ENCODE data around the gene TTLL11. TPM values are rescaled to one million over a fixed set of nuclear protein-coding genes. Genes with fewer than 3 reads are reported as not detected.

Gene TTLL11
- total RNA-seq, 2 donors from 2014 or later = 6.2 to 7.7 TPM

GRCh38 chr9:121930956-121931355 is 162.2 kb downstream of the TTLL11 start:
- no peak for ATAC-seq
- Mint-ChIP-seq H3K9me3 (no peaks in the 10 kb centered on the region), H3K27ac (no peak overlapping the region), H3K4me3 (no peak overlapping the region), H3K4me1 (ENCODE audit: low read depth in 2 of 2) (no peaks in the 10 kb centered on the region), H3K36me3 (no peaks in the 10 kb centered on the region), H3K27me3 (no peaks in the 10 kb centered on the region)
- DNase-seq (ENCODE audit: low spot score) = no peak

GRCh38 chr9:121929893-121930875 is 162.9 kb downstream of the TTLL11 start:
- no peaks in the 10 kb centered on the region for H3K36me3 Mint-ChIP-seq
- no peaks in the 10 kb centered on the region for H3K9me3 Mint-ChIP-seq
- no peak for DNase-seq (ENCODE audit: low spot score)
- no peaks in the 10 kb centered on the region for H3K4me1 Mint-ChIP-seq (ENCODE audit: low read depth in 2 of 2)
- H3K27me3 Mint-ChIP-seq = no peaks in the 10 kb centered on the region
- H3K4me3 Mint-ChIP-seq = no peak overlapping the region
- no peak for ATAC-seq
- no peak overlapping the region for H3K27ac Mint-ChIP-seq

GRCh38 chr9:121927636-121928035 is 165.5 kb downstream of the TTLL11 start:
- H3K9me3 Mint-ChIP-seq = no peaks in the 10 kb centered on the region
- no peak overlapping the region for H3K4me3 Mint-ChIP-seq
- H3K27ac Mint-ChIP-seq = no peak overlapping the region
- DNase-seq (ENCODE audit: low spot score) = no peak
- no peaks in the 10 kb centered on the region for H3K36me3 Mint-ChIP-seq
- ATAC-seq = no peak
- H3K27me3 Mint-ChIP-seq = no peaks in the 10 kb centered on the region
- H3K4me1 Mint-ChIP-seq (ENCODE audit: low read depth in 2 of 2) = no peaks in the 10 kb centered on the region

GRCh38 chr9:121927081-121927480 is 166.0 kb downstream of the TTLL11 start:
- DNase-seq (ENCODE audit: low spot score) (no peak), ATAC-seq (no peak)
- no peak overlapping the region for H3K4me3 Mint-ChIP-seq
- no peaks in the 10 kb centered on the region for H3K4me1 Mint-ChIP-seq (ENCODE audit: low read depth in 2 of 2)
- H3K27ac Mint-ChIP-seq = no peak overlapping the region
- no peaks in the 10 kb centered on the region for H3K36me3 Mint-ChIP-seq
- H3K27me3 Mint-ChIP-seq = no peaks in the 10 kb centered on the region
- no peaks in the 10 kb centered on the region for H3K9me3 Mint-ChIP-seq

GRCh38 chr9:121926351-121926801 is 166.7 kb downstream of the TTLL11 start:
- H3K9me3 Mint-ChIP-seq = no peaks in the 10 kb centered on the region
- H3K36me3 Mint-ChIP-seq = no peaks in the 10 kb centered on the region

GRCh38 chr9:121925935-121926334 is 167.2 kb downstream of the TTLL11 start:
- Mint-ChIP-seq H3K36me3 (no peaks in the 10 kb centered on the region), H3K4me1 (ENCODE audit: low read depth in 2 of 2) (no peaks in the 10 kb centered on the region), H3K27me3 (no peaks in the 10 kb centered on the region), H3K27ac (no peak overlapping the region), H3K4me3 (no peak overlapping the region), H3K9me3 (no peaks in the 10 kb centered on the region)
- DNase-seq (ENCODE audit: low spot score) = no peak
- no peak for ATAC-seq

More at GRCh38 chr9:121926351-121926801, 166.7 kb downstream of the TTLL11 start:
- Mint-ChIP-seq H3K4me1 (ENCODE audit: low read depth in 2 of 2) (no peaks in the 10 kb centered on the region), H3K4me3 (no peak overlapping the region), H3K27ac (no peak overlapping the region), H3K27me3 (no peaks in the 10 kb centered on the region)
- DNase-seq (ENCODE audit: low spot score) (no peak), ATAC-seq (peak in 1 of 2 donors; percentile 38)

- no peaks in the 10 kb centered on the region for H3K9me3 Mint-ChIP-seq
These were observed 168.4 kb downstream of the TTLL11 start for GRCh38 chr9:121924700-121925099.

GRCh38 chr9:121921444-121921843 is 171.7 kb downstream of the TTLL11 start:
- Mint-ChIP-seq H3K27me3 (no peaks in the 10 kb centered on the region), H3K4me1 (ENCODE audit: low read depth in 2 of 2) (no peaks in the 10 kb centered on the region), H3K4me3 (no peak overlapping the region), H3K9me3 (no peaks in the 10 kb centered on the region), H3K36me3 (no peaks in the 10 kb centered on the region), H3K27ac (no peak overlapping the region)
- no peak for DNase-seq (ENCODE audit: low spot score)
- ATAC-seq = no peak

More at GRCh38 chr9:121924700-121925099, 168.4 kb downstream of the TTLL11 start:
- no peaks in the 10 kb centered on the region for H3K4me1 Mint-ChIP-seq (ENCODE audit: low read depth in 2 of 2)
- H3K27ac Mint-ChIP-seq = no peak overlapping the region
- H3K4me3 Mint-ChIP-seq = no peak overlapping the region
- DNase-seq (ENCODE audit: low spot score) (no peak), ATAC-seq (no peak)
- H3K36me3 Mint-ChIP-seq = no peaks in the 10 kb centered on the region
- H3K27me3 Mint-ChIP-seq = no peaks in the 10 kb centered on the region

GRCh38 chr9:121917375-121918335 is 175.5 kb downstream of the TTLL11 start:
- H3K4me3 Mint-ChIP-seq = no peak overlapping the region
- no peak for ATAC-seq
- no peaks in the 10 kb centered on the region for H3K27me3 Mint-ChIP-seq

GRCh38 chr9:121915304-121915625 is 177.8 kb downstream of the TTLL11 start:
- H3K4me3 Mint-ChIP-seq = no peak overlapping the region
- no peaks in the 10 kb centered on the region for H3K9me3 Mint-ChIP-seq
- H3K36me3 Mint-ChIP-seq = no peaks in the 10 kb centered on the region
- DNase-seq (ENCODE audit: low spot score) (no peak), ATAC-seq (no peak)
- H3K4me1 Mint-ChIP-seq (ENCODE audit: low read depth in 2 of 2) = no peaks in the 10 kb centered on the region
- H3K27me3 Mint-ChIP-seq = no peaks in the 10 kb centered on the region
- H3K27ac Mint-ChIP-seq = no peak overlapping the region

More at GRCh38 chr9:121917375-121918335, 175.5 kb downstream of the TTLL11 start:
- H3K27ac Mint-ChIP-seq = no peak overlapping the region
- H3K4me1 Mint-ChIP-seq (ENCODE audit: low read depth in 2 of 2) = no peaks in the 10 kb centered on the region
- no peaks in the 10 kb centered on the region for H3K9me3 Mint-ChIP-seq
- H3K36me3 Mint-ChIP-seq = no peaks in the 10 kb centered on the region
- no peak for DNase-seq (ENCODE audit: low spot score)

- Mint-ChIP-seq H3K4me1 (ENCODE audit: low read depth in 2 of 2) (no peaks in the 10 kb centered on the region), H3K36me3 (no peaks in the 10 kb centered on the region), H3K27me3 (no peaks in the 10 kb centered on the region), H3K4me3 (no peak overlapping the region), H3K27ac (no peak overlapping the region), H3K9me3 (no peaks in the 10 kb centered on the region)
- ATAC-seq = peak in 1 of 2 donors; percentile 50
- no peak for DNase-seq (ENCODE audit: low spot score)
These were observed 178.4 kb downstream of the TTLL11 start for GRCh38 chr9:121914604-121915303.

GRCh38 chr9:121914017-121914595 is 179.0 kb downstream of the TTLL11 start:
- Mint-ChIP-seq H3K27me3 (no peaks in the 10 kb centered on the region), H3K4me3 (no peak overlapping the region), H3K36me3 (no peaks in the 10 kb centered on the region), H3K27ac (no peak overlapping the region), H3K4me1 (ENCODE audit: low read depth in 2 of 2) (no peaks in the 10 kb centered on the region), H3K9me3 (no peaks in the 10 kb centered on the region)
- DNase-seq (ENCODE audit: low spot score) (no peak), ATAC-seq (no peak)

All from natural killer cell treated with Interleukin-12 subunit alpha and Interleukin-12 subunit beta and Interleukin-15 and Interleukin-18, amount 100 ng/mL, for 72 hours (primary cell).